NOMO-1 treated with DMSO at 0.1 percent for 48 hours (cell line): ENCODE data around the gene ALPG.
"Not testable (repeated sequence)": the region's sequence is repeated elsewhere in the genome, so short reads cannot be mapped to it uniquely, and the experiment has no call there.

Experiments used
- DNase-seq: peaks from one replicate; lab custom pipeline; 2025; ENCODE audit not compliant: unreplicated experiment; lab: John Stamatoyannopoulos, UW

ALPG gene

GRCh38 chr2:232418466-232419244 is 12.0 kb downstream of the ALPG start:
- no peak for DNase-seq

- no peak for DNase-seq
Observed at GRCh38 chr2:232419245-232420072, 12.8 kb downstream of the ALPG start.

- DNase-seq, result no peak
Observed at GRCh38 chr2:232420073-232420454, 13.4 kb downstream of the ALPG start.

GRCh38 chr2:232420463-232421188 is 14.0 kb downstream of the ALPG start:
- no peak for DNase-seq

GRCh38 chr2:232421189-232421785 is 14.6 kb downstream of the ALPG start:
- DNase-seq, result no peak

- no peak for DNase-seq
Observed at GRCh38 chr2:232422051-232422450, 15.4 kb downstream of the ALPG start.

GRCh38 chr2:232422996-232423395 is 16.4 kb downstream of the ALPG start:
- not testable (repeated sequence) for DNase-seq

- DNase-seq, result not testable (repeated sequence)
Observed at GRCh38 chr2:232423407-232423806, 16.8 kb downstream of the ALPG start.

GRCh38 chr2:232431705-232432590 is 25.3 kb downstream of the ALPG start:
- no peak for DNase-seq

GRCh38 chr2:232432598-232433184 is 26.0 kb downstream of the ALPG start:
- DNase-seq, result no peak

- not testable (repeated sequence) for DNase-seq
Observed at GRCh38 chr2:232433622-232434021, 27.0 kb downstream of the ALPG start.

GRCh38 chr2:232434091-232434490 is 27.4 kb downstream of the ALPG start:
- no peak for DNase-seq

GRCh38 chr2:232434563-232435374 is 28.1 kb downstream of the ALPG start:
- DNase-seq, result no peak

- no peak for DNase-seq
Observed at GRCh38 chr2:232435375-232435648, 28.7 kb downstream of the ALPG start.

- DNase-seq, result no peak
Observed at GRCh38 chr2:232435805-232436204, 29.2 kb downstream of the ALPG start.

- DNase-seq, result no peak
Observed at GRCh38 chr2:232436381-232437194, 29.9 kb downstream of the ALPG start.

- DNase-seq, result no peak
Observed at GRCh38 chr2:232437195-232437571, 30.5 kb downstream of the ALPG start.

- DNase-seq, result no peak
Observed at GRCh38 chr2:232438091-232438490, 31.4 kb downstream of the ALPG start.
